ENCODE results near the gene USP10. TPM values are rescaled to one million over a fixed set of nuclear protein-coding genes. Genes with fewer than 3 reads are reported as not detected.

USP10 gene
- total and polyA plus RNA-seq, 2 donors, result 39.5 to 44.6 TPM

- H3K27ac ChIP-seq (ENCODE audit: low read depth), result peak overlapping the region; percentile 19
- WGBS, result 32% methylated on average over 22 of the region's 22 CpGs
- no peaks in the 10 kb centered on the region for H3K4me1 ChIP-seq (ENCODE audit: insufficient read depth)
- peak; percentile 17 for DNase-seq (ENCODE audit: extremely low spot score)
- no peak overlapping the region for H3K4me3 ChIP-seq (ENCODE audit: low read depth, low read length)
- H3K36me3 ChIP-seq (ENCODE audit: insufficient read depth), result no peaks in the 10 kb centered on the region
Measured at GRCh38 chr16:84795329-84796053, 95.7 kb downstream of the USP10 start.

DNA sequence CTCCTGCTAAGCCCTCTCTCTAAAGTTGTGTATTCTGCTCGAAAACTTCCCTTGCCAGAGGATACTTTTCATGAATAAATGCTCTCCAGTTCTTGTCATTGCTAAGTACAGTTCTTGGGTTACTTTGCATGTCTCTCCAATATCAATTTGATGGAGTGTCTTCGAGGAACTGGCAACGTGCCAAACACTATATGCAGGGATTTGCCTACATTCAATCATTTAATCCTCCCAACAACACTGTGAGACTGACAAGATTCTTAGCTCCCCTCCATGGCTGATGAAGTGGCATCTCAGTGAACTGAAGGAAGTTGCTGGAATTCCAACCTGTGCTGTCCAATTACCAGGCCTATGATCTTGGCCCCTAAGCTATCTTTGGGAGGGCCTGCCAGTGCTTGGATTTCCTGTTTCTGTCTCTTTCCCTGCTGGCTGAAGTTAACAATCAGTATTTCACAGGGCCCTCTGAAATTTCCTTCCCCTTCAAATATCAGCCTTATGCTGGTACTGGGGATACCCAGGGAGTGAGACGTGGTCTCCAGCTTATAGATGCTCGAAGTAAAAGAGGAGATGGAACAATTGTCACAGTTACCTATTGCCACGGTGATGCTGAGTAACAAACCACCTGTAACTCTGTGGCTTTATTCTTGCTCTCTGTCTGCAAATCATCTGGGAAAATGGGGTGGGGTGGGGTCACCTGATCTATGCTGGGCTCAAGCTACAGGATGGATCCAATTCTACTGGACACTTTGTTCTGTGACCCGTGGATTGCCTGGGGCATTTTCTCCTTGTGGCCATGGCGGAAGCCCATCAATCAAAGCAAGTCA, 100.6 kb downstream of the USP10 start:
- no peaks in the 10 kb centered on the region for H3K36me3 ChIP-seq (ENCODE audit: insufficient read depth)
- no peaks in the 10 kb centered on the region for H3K4me1 ChIP-seq (ENCODE audit: insufficient read depth)
- no peak overlapping the region for H3K27ac ChIP-seq (ENCODE audit: low read depth)
- H3K4me3 ChIP-seq (ENCODE audit: low read depth, low read length), result no peak overlapping the region
- no peak for DNase-seq (ENCODE audit: extremely low spot score)
- WGBS, result 71% methylated on average over 8 of the region's 8 CpGs

DNA sequence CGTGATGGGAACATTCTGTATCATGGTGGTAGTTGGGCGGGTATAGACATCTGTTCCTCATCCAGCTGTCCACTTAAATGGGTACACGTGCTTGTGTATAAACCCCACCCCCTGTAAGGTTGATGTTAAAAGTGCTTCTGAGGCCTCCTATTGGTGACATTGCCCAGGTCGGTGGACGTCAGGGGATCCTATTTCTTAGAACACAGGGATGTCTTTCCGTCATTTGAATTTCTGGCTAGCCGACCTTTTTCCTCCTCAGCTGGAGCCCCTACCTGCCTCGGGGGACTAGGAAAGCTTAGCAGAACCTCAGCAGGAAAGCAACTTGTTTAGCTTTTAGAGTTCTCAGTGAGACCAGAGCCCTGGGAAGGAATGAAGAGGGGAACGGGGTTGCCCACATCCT, 103.3 kb downstream of the USP10 start:
- Histone ChIP-seq H3K27ac (ENCODE audit: low read depth) (no peak overlapping the region), H3K4me3 (ENCODE audit: low read depth, low read length) (no peak overlapping the region), H3K4me1 (ENCODE audit: insufficient read depth) (no peaks in the 10 kb centered on the region), H3K36me3 (ENCODE audit: insufficient read depth) (no peaks in the 10 kb centered on the region)
- DNase-seq (ENCODE audit: extremely low spot score), result no peak
- 84% methylated on average over 9 of the region's 9 CpGs for WGBS

DNA sequence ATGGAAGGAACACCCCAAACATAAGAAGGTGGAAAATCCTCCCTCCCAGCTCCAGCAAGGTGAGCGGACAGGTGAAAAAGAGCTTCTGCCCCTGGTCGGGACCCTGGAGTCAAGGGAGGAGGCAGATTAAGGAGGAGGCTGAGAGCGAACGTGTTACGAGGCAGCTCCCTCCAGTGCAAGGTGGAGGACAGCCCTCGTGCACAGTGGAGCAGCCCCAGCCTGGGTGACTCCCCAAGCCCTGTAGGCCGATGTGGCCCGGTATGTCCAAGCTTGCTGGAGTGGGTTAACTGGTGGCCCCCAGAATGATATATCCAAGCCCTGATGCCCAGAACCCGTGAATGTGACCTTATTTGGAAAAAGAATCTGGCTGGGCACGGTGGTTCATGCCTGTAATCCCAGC, 104.5 kb downstream of the USP10 start:
- Histone ChIP-seq H3K36me3 (ENCODE audit: insufficient read depth) (no peaks in the 10 kb centered on the region), H3K4me3 (ENCODE audit: low read depth, low read length) (no peak overlapping the region), H3K4me1 (ENCODE audit: insufficient read depth) (no peaks in the 10 kb centered on the region), H3K27ac (ENCODE audit: low read depth) (no peak overlapping the region)
- 92% methylated on average over 10 of the region's 10 CpGs for WGBS
- DNase-seq (ENCODE audit: extremely low spot score), result no peak

DNA sequence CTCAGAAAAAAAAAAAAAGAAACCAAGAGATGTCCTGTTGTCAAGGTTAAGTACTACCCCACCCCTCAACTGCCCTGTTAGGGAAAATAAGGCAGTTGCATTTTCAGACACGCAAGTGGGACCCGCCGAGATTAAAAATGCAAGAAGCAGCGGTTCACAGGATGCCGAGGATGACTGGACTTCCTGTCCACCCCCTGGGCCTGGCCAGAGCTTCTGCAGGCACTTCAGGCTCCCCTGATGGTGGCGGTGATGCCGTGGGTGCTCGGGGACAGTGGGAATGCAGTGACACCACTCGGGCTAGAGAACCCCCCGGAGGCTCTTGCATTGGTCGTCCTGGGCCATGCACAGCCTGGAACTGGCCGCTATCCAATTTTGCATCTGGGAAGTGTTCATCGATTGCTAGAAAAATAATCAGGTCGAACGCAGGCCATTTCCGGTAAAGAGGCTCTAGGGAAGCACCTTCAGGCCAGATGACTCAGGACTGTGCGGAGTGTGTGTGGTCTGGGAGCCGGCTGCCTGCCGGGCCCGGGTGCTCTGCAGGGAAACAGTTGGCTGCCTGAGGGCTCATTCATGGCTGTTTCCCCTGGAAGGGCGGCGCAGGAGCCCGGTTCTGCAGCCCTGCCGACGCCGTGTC, 106.6 kb downstream of the USP10 start:
- WGBS, result 51% methylated on average over 26 of the region's 26 CpGs
- Histone ChIP-seq H3K4me1 (ENCODE audit: insufficient read depth) (no peaks in the 10 kb centered on the region), H3K27ac (ENCODE audit: low read depth) (peak overlapping the region; percentile 28), H3K4me3 (ENCODE audit: low read depth, low read length) (no peak overlapping the region), H3K36me3 (ENCODE audit: insufficient read depth) (no peaks in the 10 kb centered on the region)
- no peak for DNase-seq (ENCODE audit: extremely low spot score)

- no peak overlapping the region for H3K4me3 ChIP-seq (ENCODE audit: low read depth, low read length)
- DNase-seq (ENCODE audit: extremely low spot score), result no peak
- H3K27ac ChIP-seq (ENCODE audit: low read depth), result no peak overlapping the region
- H3K36me3 ChIP-seq (ENCODE audit: insufficient read depth), result no peaks in the 10 kb centered on the region
- WGBS, result 90% methylated on average over 10 of the region's 10 CpGs
- no peaks in the 10 kb centered on the region for H3K4me1 ChIP-seq (ENCODE audit: insufficient read depth)
Measured at GRCh38 chr16:84806890-84807258, 107.1 kb downstream of the USP10 start.

GRCh38 chr16:84807776-84808175, 108.0 kb downstream of the USP10 start:
- H3K36me3 ChIP-seq (ENCODE audit: insufficient read depth), result no peaks in the 10 kb centered on the region
- no peak overlapping the region for H3K27ac ChIP-seq (ENCODE audit: low read depth)
- no peaks in the 10 kb centered on the region for H3K4me1 ChIP-seq (ENCODE audit: insufficient read depth)
- no peak for DNase-seq (ENCODE audit: extremely low spot score)
- H3K4me3 ChIP-seq (ENCODE audit: low read depth, low read length), result no peak overlapping the region
- WGBS, result 97% methylated on average over 7 of the region's 7 CpGs

- Histone ChIP-seq H3K4me3 (ENCODE audit: low read depth, low read length) (no peak overlapping the region), H3K27ac (ENCODE audit: low read depth) (no peak overlapping the region), H3K36me3 (ENCODE audit: insufficient read depth) (no peaks in the 10 kb centered on the region), H3K4me1 (ENCODE audit: insufficient read depth) (no peaks in the 10 kb centered on the region)
- WGBS, result 93% methylated on average over 8 of the region's 8 CpGs
- DNase-seq (ENCODE audit: extremely low spot score), result no peak
Measured at GRCh38 chr16:84808826-84809225, 109.0 kb downstream of the USP10 start.

- 64% methylated on average over 17 of the region's 17 CpGs for WGBS
- Histone ChIP-seq H3K4me3 (ENCODE audit: low read depth, low read length) (no peak overlapping the region), H3K27ac (ENCODE audit: low read depth) (peak overlapping the region; percentile 50), H3K4me1 (ENCODE audit: insufficient read depth) (no peaks in the 10 kb centered on the region), H3K36me3 (ENCODE audit: insufficient read depth) (no peaks in the 10 kb centered on the region)
- no peak for DNase-seq (ENCODE audit: extremely low spot score)
Measured at GRCh38 chr16:84810518-84811273, 110.9 kb downstream of the USP10 start.

DNA sequence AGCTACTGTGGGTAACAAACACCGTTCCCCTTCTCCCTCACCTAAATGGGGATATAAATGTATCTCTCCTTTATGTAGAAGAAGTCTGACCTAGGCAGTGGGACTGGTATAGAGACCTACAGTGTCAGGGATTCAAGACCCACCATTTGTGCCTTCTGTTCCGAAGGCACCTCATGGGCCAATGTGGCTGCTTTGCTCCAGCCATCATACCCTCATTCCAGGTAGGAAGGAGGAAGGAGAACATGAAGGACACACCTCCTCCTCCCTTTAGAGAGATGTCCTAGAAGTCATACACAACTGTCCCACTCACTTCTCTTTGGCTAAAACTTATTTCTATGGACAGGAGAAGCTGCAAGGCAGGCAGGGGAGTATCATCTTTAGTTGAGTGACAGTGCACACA, 111.7 kb downstream of the USP10 start:
- DNase-seq (ENCODE audit: extremely low spot score), result no peak
- no peak overlapping the region for H3K27ac ChIP-seq (ENCODE audit: low read depth)
- 99% methylated on average over 2 of the region's 2 CpGs for WGBS
- no peaks in the 10 kb centered on the region for H3K4me1 ChIP-seq (ENCODE audit: insufficient read depth)
- H3K36me3 ChIP-seq (ENCODE audit: insufficient read depth), result no peaks in the 10 kb centered on the region
- H3K4me3 ChIP-seq (ENCODE audit: low read depth, low read length), result no peak overlapping the region

DNA sequence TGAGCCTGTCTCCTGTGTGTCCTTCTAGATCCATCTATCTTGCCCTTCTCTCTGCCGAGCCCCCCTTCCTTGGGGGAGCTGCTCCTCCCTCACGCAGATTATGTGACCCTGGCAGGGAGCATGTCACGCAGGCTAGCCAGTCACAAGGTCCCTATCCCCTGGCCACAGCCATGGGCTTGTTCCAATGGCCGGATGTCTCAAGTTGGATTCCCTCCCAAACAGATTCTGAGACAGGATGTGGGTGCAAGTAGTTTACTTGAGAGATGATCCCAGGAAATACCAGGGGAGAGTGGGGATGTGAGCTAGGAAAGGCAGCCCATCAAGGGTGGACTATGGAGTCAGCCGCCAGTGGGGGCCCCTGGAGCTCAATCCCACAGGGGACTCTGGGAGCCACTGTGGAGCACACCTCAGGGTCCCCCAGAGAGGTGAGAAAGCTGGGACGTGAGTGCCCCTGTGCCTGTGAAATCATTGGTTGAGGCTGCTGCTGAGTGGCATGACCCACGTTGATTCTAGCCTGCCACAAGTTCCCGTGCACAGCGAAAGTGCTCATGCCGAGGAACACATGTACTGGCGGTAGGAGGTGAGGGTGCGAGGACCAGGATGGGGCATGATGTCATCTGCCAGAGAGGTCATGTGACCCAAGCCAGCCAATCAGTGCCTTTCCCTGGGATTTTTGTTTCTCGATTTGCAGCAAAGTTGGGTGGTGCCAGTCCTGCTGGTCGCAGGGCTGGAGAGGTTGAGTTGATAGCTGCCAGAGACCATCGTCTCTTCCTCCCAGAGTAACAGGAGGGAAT, 113.5 kb downstream of the USP10 start:
- Histone ChIP-seq H3K36me3 (ENCODE audit: insufficient read depth) (no peaks in the 10 kb centered on the region), H3K4me3 (ENCODE audit: low read depth, low read length) (no peak overlapping the region), H3K4me1 (ENCODE audit: insufficient read depth) (no peaks in the 10 kb centered on the region), H3K27ac (ENCODE audit: low read depth) (no peak overlapping the region)
- no peak for DNase-seq (ENCODE audit: extremely low spot score)
- WGBS, result 79% methylated on average over 15 of the region's 15 CpGs

DNA sequence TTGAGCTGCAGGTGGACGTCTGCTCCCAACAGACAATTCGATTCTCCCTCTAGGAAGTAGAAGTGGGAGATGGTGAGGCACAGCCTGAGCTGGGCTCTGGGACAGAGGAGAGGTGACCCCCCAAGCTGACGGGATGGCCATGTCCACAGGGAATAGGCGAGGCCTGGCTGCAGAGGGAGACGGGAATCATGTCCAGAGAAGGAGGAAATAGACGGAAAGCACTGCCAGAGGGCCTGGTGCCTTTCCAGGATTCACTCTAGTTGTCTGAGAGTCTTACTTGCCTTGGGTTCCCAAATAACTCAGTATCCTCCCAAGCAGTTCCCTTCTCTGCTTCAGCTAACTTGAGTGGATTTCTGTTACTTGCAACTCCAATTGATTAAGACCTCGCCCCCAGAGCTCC, 115.7 kb downstream of the USP10 start:
- Histone ChIP-seq H3K27ac (ENCODE audit: low read depth) (no peak overlapping the region), H3K4me3 (ENCODE audit: low read depth, low read length) (no peak overlapping the region), H3K36me3 (ENCODE audit: insufficient read depth) (no peaks in the 10 kb centered on the region), H3K4me1 (ENCODE audit: insufficient read depth) (no peaks in the 10 kb centered on the region)
- 67% methylated on average over 7 of the region's 7 CpGs for WGBS
- no peak for DNase-seq (ENCODE audit: extremely low spot score)

GRCh38 chr16:84816023-84816422, 116.2 kb downstream of the USP10 start:
- H3K36me3 ChIP-seq (ENCODE audit: insufficient read depth), result no peaks in the 10 kb centered on the region
- H3K4me1 ChIP-seq (ENCODE audit: insufficient read depth), result no peaks in the 10 kb centered on the region
- no peak overlapping the region for H3K4me3 ChIP-seq (ENCODE audit: low read depth, low read length)
- 86% methylated on average over 7 of the region's 7 CpGs for WGBS
- no peak overlapping the region for H3K27ac ChIP-seq (ENCODE audit: low read depth)
- no peak for DNase-seq (ENCODE audit: extremely low spot score)
